HG03565 (cell line): Measurements from ENCODE around the gene HOXA6.

Experiments
- ATAC-seq: cut with Tn5 transposase; IDR thresholded peaks from one replicate; pipeline ENCODE4 v1.9.1; 2021; ENCODE audit warnings: mild to moderate bottlenecking, moderate library complexity; ENCODE audit not compliant: unreplicated experiment

The HOXA6 gene

DNA sequence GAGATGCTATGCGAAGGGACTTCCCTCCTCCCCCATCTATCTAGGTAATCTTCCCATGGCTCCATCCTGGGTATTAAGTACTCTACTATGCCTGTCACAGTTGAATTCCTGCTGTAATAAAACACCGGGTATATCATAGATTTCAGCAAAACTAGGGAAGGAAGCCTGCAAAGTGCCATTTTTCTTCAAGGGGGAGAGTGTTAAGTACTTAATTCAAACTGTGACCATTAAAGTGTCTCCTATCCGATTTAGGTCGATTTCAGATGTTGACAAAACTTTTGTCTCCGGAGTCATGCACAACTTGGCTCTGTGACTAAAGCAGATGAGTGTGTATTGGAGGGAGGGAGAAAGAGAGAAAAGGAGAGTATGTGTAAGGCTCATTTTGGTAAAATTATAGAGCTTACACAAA, 21.6 kb downstream of the HOXA6 start:
- ATAC-seq = no peak

- ATAC-seq = no peak
Measured at GRCh38 chr7:27124902-27125689, 22.5 kb downstream of the HOXA6 start.

DNA sequence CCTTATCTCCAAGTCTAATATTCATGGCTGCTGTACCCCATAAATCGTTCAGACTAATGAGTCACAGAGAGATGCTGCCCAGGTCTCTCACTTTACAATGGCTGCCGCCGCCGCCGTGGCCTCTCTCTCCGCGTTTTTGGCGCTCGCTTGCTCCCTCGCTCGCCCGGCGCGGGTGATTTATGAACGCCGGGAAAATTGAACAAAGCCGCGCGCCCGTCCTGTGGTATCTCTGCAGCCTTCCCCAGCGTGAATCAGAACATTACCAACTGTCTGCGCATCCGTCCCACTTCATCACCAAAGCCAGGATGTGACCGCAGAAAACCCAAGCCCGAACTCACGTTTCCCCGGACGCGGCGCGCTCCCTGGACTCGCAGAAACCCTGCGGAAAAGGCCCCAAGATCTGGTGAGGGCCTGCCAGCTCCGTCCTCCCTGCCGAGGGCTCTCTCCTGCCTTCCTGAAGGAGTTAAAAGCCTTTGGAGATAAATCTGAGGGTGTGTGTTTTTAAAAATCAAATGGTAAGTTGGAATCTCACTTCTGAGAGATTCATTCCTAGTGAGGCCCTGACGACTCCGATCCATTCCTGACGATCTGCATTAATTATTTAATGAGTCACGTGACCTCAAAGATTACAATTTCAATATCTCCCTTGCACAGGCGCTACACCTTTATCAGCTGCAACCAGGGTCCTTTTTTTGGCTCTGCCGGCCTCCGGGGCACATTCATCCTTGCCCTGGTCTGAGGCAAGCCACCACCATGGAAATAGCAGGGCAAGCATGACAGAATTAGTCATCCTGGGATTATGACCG, 23.3 kb downstream of the HOXA6 start:
- ATAC-seq = no peak

- no peak for ATAC-seq
Measured at GRCh38 chr7:27123477-27124053, 24.0 kb downstream of the HOXA6 start.

- ATAC-seq = no peak
Measured at GRCh38 chr7:27123007-27123476, 24.5 kb downstream of the HOXA6 start.

GRCh38 chr7:27122077-27122910, 25.3 kb downstream of the HOXA6 start:
- ATAC-seq = no peak

- ATAC-seq = no peak
Measured at GRCh38 chr7:27121684-27122076, 25.9 kb downstream of the HOXA6 start.

- ATAC-seq = no peak
Measured at GRCh38 chr7:27119412-27119911, 28.1 kb downstream of the HOXA6 start.

DNA sequence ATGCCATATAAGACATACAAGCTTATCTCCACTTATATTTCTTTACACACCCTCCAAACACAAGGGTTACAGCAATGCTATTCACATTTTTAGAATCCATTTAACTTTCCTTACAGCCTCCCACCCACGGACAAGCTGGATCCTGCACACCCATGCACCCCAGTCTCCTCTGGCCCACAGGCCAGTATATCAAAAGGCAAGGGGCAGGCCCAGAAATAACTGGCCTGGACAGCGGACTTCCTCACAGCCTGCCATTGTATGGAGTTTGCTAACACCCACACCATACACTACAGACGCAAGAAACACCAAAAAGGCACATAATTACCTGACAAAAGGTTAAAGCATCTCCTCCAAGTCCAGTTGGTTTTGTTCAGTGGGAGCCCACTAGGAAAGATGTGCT, 29.0 kb downstream of the HOXA6 start:
- no peak for ATAC-seq

DNA sequence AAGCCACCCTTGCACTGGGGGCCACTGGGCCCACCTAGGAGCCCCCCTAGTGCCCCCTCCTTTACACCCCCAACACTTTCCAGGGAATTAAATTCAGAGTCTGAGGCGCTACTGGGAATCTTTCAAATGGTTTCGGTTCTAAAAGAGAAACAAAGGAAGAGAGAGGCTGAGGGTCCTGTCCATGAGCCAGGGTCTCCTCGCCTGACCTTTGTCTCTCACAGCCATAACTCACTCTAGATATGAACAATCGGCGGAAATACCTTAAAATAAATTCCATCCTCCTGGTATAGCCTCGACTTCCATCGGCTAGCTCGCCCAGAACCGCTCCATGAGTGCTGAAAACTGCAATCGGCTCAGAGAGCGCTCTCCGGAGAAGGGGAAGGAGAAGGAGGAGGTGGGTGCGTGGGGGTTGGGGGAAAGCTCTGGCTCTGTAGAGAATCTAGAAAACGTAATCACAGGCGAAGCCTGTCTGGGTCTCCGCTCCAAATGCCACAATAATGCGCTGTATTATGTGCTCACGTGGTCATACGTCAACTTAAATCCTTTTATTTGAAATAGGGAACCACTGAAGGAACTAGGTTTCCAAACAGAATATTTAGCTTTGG, 29.6 kb downstream of the HOXA6 start:
- ATAC-seq = no peak

DNA sequence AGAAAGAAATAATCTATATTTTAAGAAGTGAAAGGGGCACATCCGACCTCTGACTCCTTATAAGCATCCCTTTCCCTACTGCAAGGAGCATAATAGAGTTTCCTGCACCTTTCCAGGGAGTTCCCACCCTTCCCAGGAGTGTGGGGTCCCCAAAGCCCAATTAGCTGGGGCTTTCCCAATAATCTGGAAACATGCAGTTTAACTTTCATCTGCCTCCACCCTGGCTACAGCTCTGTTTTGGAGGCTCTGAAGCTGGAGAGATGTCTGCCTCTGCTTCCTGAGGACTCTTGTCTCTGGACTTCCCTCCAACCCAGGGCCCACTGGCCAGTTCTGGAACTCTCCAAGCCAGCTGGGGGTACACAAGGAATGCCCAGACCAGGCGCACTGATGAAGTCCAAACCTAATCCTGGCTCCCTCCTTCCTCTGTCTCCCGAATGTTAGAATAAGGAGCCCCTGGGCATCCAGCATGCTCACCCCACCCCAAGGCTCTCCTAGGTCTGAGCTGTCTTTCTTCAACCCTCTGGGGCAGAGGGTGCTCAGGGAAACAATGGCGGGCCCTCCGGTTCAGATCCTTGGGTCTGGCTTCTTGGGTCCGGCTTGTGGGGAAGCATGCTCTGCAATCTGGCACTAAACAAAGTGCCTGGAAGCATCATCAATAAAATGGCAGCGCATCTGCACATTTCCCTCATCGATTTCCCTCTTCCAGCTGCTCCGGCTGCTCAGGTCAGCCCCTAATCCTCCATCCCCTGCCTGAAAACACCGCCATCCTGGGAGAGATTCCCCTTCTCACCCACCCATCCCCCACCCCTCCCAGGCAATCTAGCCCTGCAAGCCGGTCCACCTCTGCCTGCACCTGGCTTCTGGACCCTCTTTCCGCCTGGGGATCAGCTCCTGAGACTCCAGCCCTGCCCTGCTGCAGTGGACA, 30.4 kb downstream of the HOXA6 start:
- ATAC-seq = no peak

DNA sequence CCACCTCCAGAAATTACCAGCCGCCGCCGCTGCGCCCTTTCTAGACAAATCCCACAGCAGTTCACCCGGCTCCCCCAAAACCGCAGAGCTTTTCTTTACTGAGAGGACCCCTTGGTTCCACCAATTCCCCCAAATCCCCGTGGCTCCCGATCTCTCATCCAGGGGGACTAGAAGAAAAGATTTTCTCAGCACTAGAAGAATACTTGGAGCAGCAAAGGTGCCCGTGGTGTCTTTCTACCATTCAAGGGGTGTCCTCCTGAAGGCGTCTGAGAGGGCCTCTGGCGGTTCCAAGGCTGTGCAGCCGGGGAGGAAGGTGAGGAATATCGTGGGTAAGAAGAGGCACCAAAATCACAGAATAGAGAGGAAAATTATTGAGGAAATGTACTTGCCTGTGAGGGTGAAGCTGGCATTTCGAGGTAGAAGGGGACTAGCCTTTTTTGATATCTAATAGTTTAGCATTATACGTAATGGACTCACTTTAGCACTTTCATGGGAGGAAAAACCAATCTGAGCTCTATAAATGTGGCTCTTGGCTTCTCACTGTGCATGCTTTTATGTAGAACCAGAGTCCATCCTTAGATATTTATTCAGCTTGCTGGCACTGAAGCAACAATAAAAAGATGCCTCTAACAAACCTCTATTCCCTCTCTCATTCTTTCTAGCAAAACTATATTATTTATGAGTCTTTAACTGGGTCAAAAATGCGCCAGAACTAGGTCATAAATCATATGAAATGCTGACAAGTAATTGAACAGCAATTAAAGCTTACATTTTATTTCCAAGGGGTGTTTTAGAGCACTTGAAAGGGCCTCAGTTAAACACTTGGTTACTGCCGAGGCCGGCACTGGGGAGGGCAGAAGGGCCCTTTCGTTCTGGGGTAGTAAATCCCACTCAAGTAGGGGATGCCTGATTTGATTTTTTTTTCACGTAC, 31.3 kb downstream of the HOXA6 start:
- no peak for ATAC-seq

- ATAC-seq = no peak
Measured at GRCh38 chr7:27115221-27116026, 32.1 kb downstream of the HOXA6 start.

- ATAC-seq = no peak
Measured at GRCh38 chr7:27114881-27115220, 32.7 kb downstream of the HOXA6 start.

DNA sequence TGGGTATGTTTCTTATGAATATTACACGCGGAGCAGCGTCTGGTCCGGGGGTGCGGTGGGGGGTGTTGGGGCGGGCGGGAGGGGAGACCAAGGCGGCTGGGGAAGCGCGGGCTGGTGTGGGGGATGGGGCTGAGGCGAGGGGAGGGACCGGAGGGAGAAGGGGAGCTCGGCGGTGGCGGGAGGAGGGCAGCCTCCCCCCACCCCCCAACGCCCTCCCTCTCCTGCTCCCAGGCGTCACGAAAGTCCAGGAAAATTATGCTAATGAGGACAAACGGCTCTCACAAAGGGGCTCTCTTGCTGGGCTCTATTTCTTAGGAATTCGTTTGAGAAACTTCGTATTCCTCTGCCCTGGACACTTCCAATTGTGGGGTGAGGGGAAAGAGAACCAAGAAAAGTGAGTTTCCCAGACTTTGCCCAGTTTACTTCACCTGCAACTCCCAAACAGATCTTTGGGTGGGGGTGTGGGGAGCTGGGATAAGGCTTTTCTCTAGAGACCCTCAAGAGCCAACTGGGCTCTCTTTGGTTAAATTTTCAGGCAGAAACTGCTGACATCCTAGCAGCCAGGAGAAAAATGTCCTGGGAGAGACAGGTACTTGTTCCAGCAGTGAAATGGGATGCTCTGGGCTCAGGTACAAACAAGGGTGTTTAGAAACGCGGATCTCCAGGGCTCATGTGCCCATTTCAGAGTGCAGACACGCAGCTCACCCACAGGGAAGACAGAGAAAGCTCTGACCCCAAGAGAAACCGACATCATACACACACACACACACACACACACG, 33.4 kb downstream of the HOXA6 start:
- no peak for ATAC-seq
